Body of pancreas (tissue), 4 donors: ENCODE results near the gene LRRN3.

Experiments used
- CTCF ChIP-seq, 7 experiments: fragments of 450-650 bp in 4 of 7; fragments of 200-600 bp in 3 of 7; sonication (generic) in 3 of 7; IDR thresholded peaks; one replicate each; pipeline ENCODE4 v1.5.1; 2016 to 2019; ENCODE audit warnings: antibody characterized with exemption in 7 of 7
- POLR2A ChIP-seq, 3 donors: fragments of 450-650 bp; IDR thresholded peaks; one replicate each; pipeline ENCODE4 v1.6.1; 2016; ENCODE audit warnings: antibody characterized with exemption in 3 of 3, mild to moderate bottlenecking in 2 of 3

- TF ChIP-seq POLR2A (IDR thresholded peaks at IDR 0.05) (no peak), CTCF (IDR thresholded peaks at IDR 0.05) (peak; percentile 43 to 85 (median 62))
Observed at GRCh38 chr7:111089822-111090426, 1.0 kb upstream of the LRRN3 start.
